A549 (cell line): ENCODE measurements around the gene KRT13. TPM values are rescaled to one million over a fixed set of nuclear protein-coding genes. Genes with fewer than 3 reads are reported as not detected.
A peak's percentile ranks its signal among the peaks of the same experiment; 100 is the strongest.

ENCODE experiments used
- ATAC-seq, 2 experiments: fragments of 200-7000 bp in 1 of 2; fragments of >200 bp in 1 of 2; cut with Nextera tagmentation in 1 of 2; cut with Tn5 transposase in 1 of 2; 3 replicates each; pipeline versions ENCODE4 v1.8.0 to v1.9.1; 2018 to 2020; ENCODE audit warnings: mild to moderate bottlenecking in 1 of 2, moderate library complexity in 1 of 2
- CTCF ChIA-PET: fragments of 300-600 bp; sonication (Branson Sonifier 250); formaldehyde crosslinking; extraction: SDS; loops from one replicate; lab custom pipeline; 2021; ENCODE audit warnings: antibody characterized with exemption, inconsistent platforms; lab: Yijun Ruan, JAX
- POLR2A ChIA-PET: fragments of 350-600 bp; formaldehyde crosslinking; extraction: SDS; loops from one replicate; lab custom pipeline; 2021; ENCODE audit warnings: antibody characterized with exemption, inconsistent platforms; lab: Yijun Ruan, JAX
- DNase-seq, 2 experiments: peaks; one replicate each; pipeline versions ENCODE4 v3.0.0 to v3.0.0-alpha.2; 2011 to 2016; ENCODE audit warnings: low read depth in 1 of 2, low spot score in 1 of 2
- FAIRE-seq: peaks from 2 replicates; lab custom pipeline; 2011; peaks lifted over from hg19 to GRCh38; lab: Jason Lieb, UNC
- H3K27ac ChIP-seq, 2 experiments: fragments of >200 bp; sonication (Bioruptor Twin); formaldehyde crosslinking; 3 replicates each; pipeline ENCODE4 v1.5.1; 2016 to 2017
- H3K4me1 ChIP-seq: fragments of >200 bp; sonication (Bioruptor Twin); formaldehyde crosslinking; 3 replicates; pipeline ENCODE4 v1.6.1; 2016
- H3K4me2 ChIP-seq: fragments of >200 bp; sonication (Bioruptor Twin); formaldehyde crosslinking; 3 replicates; pipeline ENCODE4 v1.6.1; 2016
- H3K4me3 ChIP-seq: fragments of >200 bp; sonication (Bioruptor Twin); formaldehyde crosslinking; 3 replicates; pipeline ENCODE4 v1.5.1; 2016
- H3K9me3 ChIP-seq: fragments of >200 bp; sonication (Bioruptor Twin); formaldehyde crosslinking; 3 replicates; pipeline ENCODE4 v1.6.1; 2016
- BHLHE40 ChIP-seq: IDR thresholded peaks from 2 replicates; pipeline ENCODE4 v1.6.1; 2012; ENCODE audit warnings: low read depth, low read length, inconsistent platforms
- CBX2 ChIP-seq: fragments of 200-600 bp; sonication (generic); IDR thresholded peaks from 2 replicates; pipeline ENCODE4 v1.6.1; 2016; ENCODE audit warnings: low read depth, mild to moderate bottlenecking, borderline replicate concordance
- CBX8 ChIP-seq: fragments of 200-600 bp; sonication (generic); IDR thresholded peaks from 2 replicates; pipeline ENCODE4 v1.6.1; 2016
- EHMT2 ChIP-seq: fragments of 200-600 bp; sonication (generic); IDR thresholded peaks from 2 replicates; pipeline ENCODE4 v1.6.1; 2016; ENCODE audit warnings: antibody characterized with exemption, low read depth, mild to moderate bottlenecking, moderate library complexity
- FOSL2 ChIP-seq, 2 experiments: fragments of 450-650 bp in 1 of 2; fragments of >200 bp in 1 of 2; sonication (Bioruptor Twin) in 1 of 2; formaldehyde crosslinking; IDR thresholded peaks; 2 replicates each; pipeline versions ENCODE4 v1.5.0 to v1.6.1; 2016 to 2020; ENCODE audit warnings: mild to moderate bottlenecking in 1 of 2, moderate library complexity in 1 of 2
- GATA3 ChIP-seq: IDR thresholded peaks from 2 replicates; pipeline ENCODE4 v1.6.1; 2012; ENCODE audit warnings: borderline replicate concordance
- HEYL ChIP-seq: fragments of 250-450 bp; sonication (Bioruptor Pico); IDR thresholded peaks from 2 replicates; pipeline ENCODE4 v1.8.0; 2021; ENCODE audit warnings: mild to moderate bottlenecking, moderate library complexity
- HOXA7 ChIP-seq: fragments of 250-450 bp; sonication (Bioruptor Pico); IDR thresholded peaks from 2 replicates; pipeline ENCODE4 v1.5.0; 2020; ENCODE audit warnings: mild to moderate bottlenecking, moderate library complexity
- HOXB5 ChIP-seq: fragments of 250-450 bp; sonication (Bioruptor Pico); IDR thresholded peaks from 2 replicates; pipeline ENCODE4 v1.5.0; 2020; ENCODE audit warnings: mild to moderate bottlenecking, moderate library complexity
- KDM5A ChIP-seq: fragments of 200-600 bp; sonication (generic); IDR thresholded peaks from 2 replicates; pipeline ENCODE4 v1.6.1; 2016; ENCODE audit warnings: antibody characterized with exemption, mild to moderate bottlenecking
- MAFK ChIP-seq: fragments of 450-650 bp; IDR thresholded peaks from 2 replicates; pipeline ENCODE4 v1.6.1; 2014; ENCODE audit not compliant: partially characterized antibody
- MYC ChIP-seq: IDR thresholded peaks from 2 replicates; pipeline ENCODE4 v1.6.1; 2012; ENCODE audit warnings: mild to moderate bottlenecking, inconsistent platforms, low read length, improper control_type of control experiment, borderline replicate concordance
- NPAS2 ChIP-seq: fragments of 250-450 bp; sonication (Bioruptor Pico); IDR thresholded peaks from 2 replicates; pipeline ENCODE4 v1.8.0; 2022; ENCODE audit warnings: mild to moderate bottlenecking, moderate library complexity, borderline replicate concordance
- PHF8 ChIP-seq: fragments of 200-600 bp; sonication (generic); IDR thresholded peaks from 2 replicates; pipeline ENCODE4 v1.6.1; 2016; ENCODE audit warnings: low read depth, mild to moderate bottlenecking, antibody characterized with exemption, moderate library complexity, borderline replicate concordance
- RAD21 ChIP-seq, 2 experiments: fragments of >200 bp in 1 of 2; sonication (Bioruptor Twin) in 1 of 2; formaldehyde crosslinking in 1 of 2; IDR thresholded peaks in 1 of 2; conservative IDR thresholded peaks in 1 of 2; 2 replicates in 1 of 2; 3 replicates in 1 of 2; pipeline ENCODE4 v1.6.1; 2012 to 2018; ENCODE audit warnings: inconsistent platforms in 1 of 2
- RCOR1 ChIP-seq: fragments of 150-350 bp; IDR thresholded peaks from 2 replicates; pipeline ENCODE4 v1.6.1; 2014; ENCODE audit warnings: antibody characterized with exemption, low read length, low read depth
- RFX5 ChIP-seq: fragments of 450-650 bp; IDR thresholded peaks from 2 replicates; pipeline ENCODE4 v1.7.1; 2014; ENCODE audit warnings: antibody characterized with exemption, mild to moderate bottlenecking, moderate library complexity
- RNF2 ChIP-seq: fragments of 200-600 bp; sonication (generic); IDR thresholded peaks from 2 replicates; pipeline ENCODE4 v1.6.1; 2016; ENCODE audit warnings: low read depth, mild to moderate bottlenecking, antibody characterized with exemption, moderate library complexity, borderline replicate concordance
- ZC3H11A ChIP-seq: fragments of 450-650 bp; IDR thresholded peaks from 2 replicates; pipeline ENCODE4 v1.6.1; 2014; ENCODE audit warnings: antibody characterized with exemption, mild to moderate bottlenecking
- ZFP36 ChIP-seq: fragments of 450-650 bp; IDR thresholded peaks from 2 replicates; pipeline ENCODE4 v1.6.1; 2014; ENCODE audit warnings: borderline replicate concordance; ENCODE audit not compliant: partially characterized antibody
- ZNF302 ChIP-seq: fragments of 250-450 bp; sonication (Bioruptor Pico); IDR thresholded peaks from 2 replicates; pipeline ENCODE4 v1.9.0; 2021; ENCODE audit warnings: inconsistent platforms, mild to moderate bottlenecking, moderate library complexity
- ZSCAN20 ChIP-seq: fragments of 250-450 bp; sonication (Bioruptor Pico); IDR thresholded peaks from 2 replicates; pipeline ENCODE4 v1.8.0; 2022; ENCODE audit warnings: mild to moderate bottlenecking, moderate library complexity
- WGBS: methylation state at CpG from one replicate; pipeline ENCODE4 v1.1.6; 2017; ENCODE audit errors: missing lambda C conversion rate; 5-methylcytosine and 5-hydroxymethylcytosine counted together
- polyA plus RNA-seq, 4 experiments: library from polyadenylated mRNA; depleted of rRNA in 3 of 4; stranded (reverse); fragments of >200 nt; fragmentation: RNase III in 1 of 4; extraction: RNeasy Plus Mini Kit Qiagen cat#74134 plus additional on column Dnase treatment in 1 of 4; gene quantifications; 2 replicates in 3 of 4; 3 replicates in 1 of 4; pipeline ENCODE4 v1.2.3, GENCODE V29; 2011 to 2017
- TF ChIP-seq, protein P1 (sequence below): fragments of >200 bp; sonication (Bioruptor Twin); formaldehyde crosslinking; IDR thresholded peaks from 3 replicates; pipeline ENCODE4 v1.5.1; 2016
- TF ChIP-seq, protein P2 (sequence below): fragments of 150-350 bp; IDR thresholded peaks from 2 replicates; pipeline ENCODE4 v1.6.1; 2014; ENCODE audit warnings: low read depth, mild to moderate bottlenecking, low read length
- TF ChIP-seq, protein P3 (sequence below): IDR thresholded peaks from 2 replicates; pipeline ENCODE4 v1.6.1; 2012
- TF ChIP-seq, protein P4 (sequence below): fragments of 250-450 bp; sonication (Bioruptor Pico); IDR thresholded peaks from 2 replicates; pipeline ENCODE4 v1.5.0; 2020; ENCODE audit warnings: low read depth, mild to moderate bottlenecking, moderate library complexity
- TF ChIP-seq, protein P5 (sequence below): IDR thresholded peaks from 2 replicates; pipeline ENCODE4 v1.6.1; 2012

Gene KRT13
- polyA plus RNA-seq, 2 of the 4 experiments (the other 2 are of a cell fraction), result 0.06 TPM; not detected in 1

DNA sequence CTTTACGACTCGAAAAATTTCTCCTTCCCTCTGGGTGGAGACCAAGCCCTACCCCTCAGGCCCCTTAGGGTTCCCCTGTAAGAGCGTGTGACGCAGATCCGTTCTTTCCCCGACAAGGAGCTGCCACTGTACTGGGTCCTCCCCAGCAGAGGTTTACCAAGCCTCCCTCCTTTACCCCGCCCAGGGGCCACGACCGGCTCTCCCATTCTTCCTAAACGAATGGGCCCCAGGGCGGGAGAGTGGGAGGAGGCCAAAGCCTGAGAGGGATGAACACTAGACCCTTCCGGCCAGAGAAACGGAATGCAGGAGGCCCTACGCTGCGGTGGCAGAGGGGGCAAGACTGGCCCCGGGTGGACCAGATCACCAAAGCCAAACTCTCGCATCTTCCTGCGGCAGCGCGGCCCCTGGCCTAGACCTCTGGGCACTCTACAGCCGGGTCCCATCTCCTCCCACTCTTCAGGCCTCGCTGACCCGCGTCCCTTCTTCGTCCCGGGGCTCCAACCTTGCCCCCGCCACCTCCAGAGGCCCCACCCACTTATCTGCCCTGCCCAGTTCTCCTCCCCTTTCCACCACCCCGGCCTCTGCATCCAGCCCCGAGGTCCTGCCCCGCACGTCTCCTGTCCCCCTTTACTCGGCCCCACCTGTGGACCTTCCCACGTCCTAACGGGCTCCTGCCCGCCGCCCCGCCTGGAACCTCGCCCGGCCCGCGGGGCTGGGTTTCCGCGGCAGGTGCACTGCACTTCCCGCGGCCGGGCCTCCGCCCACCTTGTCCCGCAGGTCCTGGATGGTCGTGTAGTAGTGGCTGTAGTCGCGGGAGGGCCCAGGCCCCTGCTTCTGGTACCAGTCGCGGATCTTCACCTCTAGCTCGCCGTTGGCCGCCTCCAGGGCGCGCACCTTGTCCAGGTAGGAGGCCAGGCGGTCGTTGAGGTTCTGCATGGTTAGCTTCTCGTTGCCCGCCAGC is 21.9 kb upstream of the KRT13 start:
- FAIRE-seq (no peak), ATAC-seq (peak in 1 of 2 experiments; percentile 9; a peak in 3 of 6 replicates), DNase-seq (no peak)
- TF ChIP-seq ZNF302 (CRISPR knock-in tag) (no peak), HOXA7 (CRISPR knock-in tag) (no peak), HEYL (no peak), ZSCAN20 (no peak), HOXB5 (CRISPR knock-in tag) (no peak), ZC3H11A (no peak), MAFK (no peak), RFX5 (no peak), CBX2 (no peak), PHF8 (no peak), GATA3 (no peak), RAD21 (conservative IDR thresholded peaks at IDR 0.05 in 1 of 2, IDR thresholded peaks at IDR 0.05 in 1 of 2) (no peak), RCOR1 (no peak), MYC (no peak), CBX8 (no peak)
- TF ChIP-seq, protein P1, sequence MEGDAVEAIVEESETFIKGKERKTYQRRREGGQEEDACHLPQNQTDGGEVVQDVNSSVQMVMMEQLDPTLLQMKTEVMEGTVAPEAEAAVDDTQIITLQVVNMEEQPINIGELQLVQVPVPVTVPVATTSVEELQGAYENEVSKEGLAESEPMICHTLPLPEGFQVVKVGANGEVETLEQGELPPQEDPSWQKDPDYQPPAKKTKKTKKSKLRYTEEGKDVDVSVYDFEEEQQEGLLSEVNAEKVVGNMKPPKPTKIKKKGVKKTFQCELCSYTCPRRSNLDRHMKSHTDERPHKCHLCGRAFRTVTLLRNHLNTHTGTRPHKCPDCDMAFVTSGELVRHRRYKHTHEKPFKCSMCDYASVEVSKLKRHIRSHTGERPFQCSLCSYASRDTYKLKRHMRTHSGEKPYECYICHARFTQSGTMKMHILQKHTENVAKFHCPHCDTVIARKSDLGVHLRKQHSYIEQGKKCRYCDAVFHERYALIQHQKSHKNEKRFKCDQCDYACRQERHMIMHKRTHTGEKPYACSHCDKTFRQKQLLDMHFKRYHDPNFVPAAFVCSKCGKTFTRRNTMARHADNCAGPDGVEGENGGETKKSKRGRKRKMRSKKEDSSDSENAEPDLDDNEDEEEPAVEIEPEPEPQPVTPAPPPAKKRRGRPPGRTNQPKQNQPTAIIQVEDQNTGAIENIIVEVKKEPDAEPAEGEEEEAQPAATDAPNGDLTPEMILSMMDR, result no peak
- TF ChIP-seq, protein P2, sequence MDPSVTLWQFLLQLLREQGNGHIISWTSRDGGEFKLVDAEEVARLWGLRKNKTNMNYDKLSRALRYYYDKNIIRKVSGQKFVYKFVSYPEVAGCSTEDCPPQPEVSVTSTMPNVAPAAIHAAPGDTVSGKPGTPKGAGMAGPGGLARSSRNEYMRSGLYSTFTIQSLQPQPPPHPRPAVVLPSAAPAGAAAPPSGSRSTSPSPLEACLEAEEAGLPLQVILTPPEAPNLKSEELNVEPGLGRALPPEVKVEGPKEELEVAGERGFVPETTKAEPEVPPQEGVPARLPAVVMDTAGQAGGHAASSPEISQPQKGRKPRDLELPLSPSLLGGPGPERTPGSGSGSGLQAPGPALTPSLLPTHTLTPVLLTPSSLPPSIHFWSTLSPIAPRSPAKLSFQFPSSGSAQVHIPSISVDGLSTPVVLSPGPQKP, result no peak
- TF ChIP-seq, protein P3, sequence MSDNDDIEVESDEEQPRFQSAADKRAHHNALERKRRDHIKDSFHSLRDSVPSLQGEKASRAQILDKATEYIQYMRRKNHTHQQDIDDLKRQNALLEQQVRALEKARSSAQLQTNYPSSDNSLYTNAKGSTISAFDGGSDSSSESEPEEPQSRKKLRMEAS, result no peak
- TF ChIP-seq, protein P4, sequence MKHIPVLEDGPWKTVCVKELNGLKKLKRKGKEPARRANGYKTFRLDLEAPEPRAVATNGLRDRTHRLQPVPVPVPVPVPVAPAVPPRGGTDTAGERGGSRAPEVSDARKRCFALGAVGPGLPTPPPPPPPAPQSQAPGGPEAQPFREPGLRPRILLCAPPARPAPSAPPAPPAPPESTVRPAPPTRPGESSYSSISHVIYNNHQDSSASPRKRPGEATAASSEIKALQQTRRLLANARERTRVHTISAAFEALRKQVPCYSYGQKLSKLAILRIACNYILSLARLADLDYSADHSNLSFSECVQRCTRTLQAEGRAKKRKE, result no peak
- H3K9me3 ChIP-seq, result no peaks in the 10 kb centered on the region
- H3K27ac ChIP-seq, result peak overlapping the region; percentile 39 to 83; a peak in 5 of 6 replicates
- ChIA-PET CTCF (interaction anchor here (1.1 to 6.9 kb wide), 6 partner anchors 16 to 139 kb away, joined by 3 to 101 read pairs (median 7); no protein-coding TSS in a partner anchor), POLR2A (no interaction called here)
- WGBS, result 58% methylated on average over 55 of the region's 62 CpGs
- H3K4me2 ChIP-seq, result peak overlapping the region; percentile 93
- peak overlapping the region; percentile 49 for H3K4me3 ChIP-seq
- H3K4me1 ChIP-seq, result peaks cover 34% of the 10 kb centered on the region

DNA sequence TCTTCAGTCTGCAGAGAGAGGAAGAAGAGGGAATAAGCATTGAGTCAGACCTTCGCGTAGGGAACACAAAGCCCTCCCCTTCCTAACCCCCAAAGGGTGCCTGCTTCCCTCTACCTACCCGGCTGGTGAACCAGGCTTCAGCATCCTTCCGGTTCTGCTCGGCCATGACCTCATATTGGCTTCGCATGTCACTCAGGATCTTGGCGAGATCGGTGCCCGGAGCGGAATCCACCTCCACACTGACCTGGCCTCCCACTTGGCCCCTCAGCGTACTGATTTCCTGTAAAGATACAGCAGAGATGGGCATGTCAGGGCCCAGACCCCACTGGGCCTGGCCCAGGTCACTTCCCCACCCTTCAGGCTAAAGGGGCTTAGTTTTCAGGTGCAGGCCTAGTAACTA is 18.8 kb upstream of the KRT13 start:
- DNase-seq, result no peak
- ATAC-seq, result no peak
- peaks cover 38% of the 10 kb centered on the region for H3K4me1 ChIP-seq
- ChIA-PET POLR2A (no interaction called here), CTCF (interaction anchor here (1.1 to 3.6 kb wide), 5 partner anchors 24 to 142 kb away, joined by 4 to 25 read pairs (median 7); no protein-coding TSS in a partner anchor)
- 93% methylated on average over 11 of the region's 11 CpGs for WGBS
- no peaks in the 10 kb centered on the region for H3K9me3 ChIP-seq
- no peak for FAIRE-seq
- no peak overlapping the region for H3K4me2 ChIP-seq
- H3K4me3 ChIP-seq, result no peak overlapping the region
- H3K27ac ChIP-seq, result peak overlapping the region in 1 of 2 experiments; percentile 48; a peak in 2 of 6 replicates
- TF ChIP-seq EHMT2, result no peak
- TF ChIP-seq, protein P1, result no peak
- no peak for TF ChIP-seq RNF2
- TF ChIP-seq, protein P3, result no peak
- no peak for TF ChIP-seq CBX2
- TF ChIP-seq RCOR1, result no peak
- TF ChIP-seq KDM5A, result no peak
- no peak for TF ChIP-seq FOSL2 (IDR thresholded peaks at IDR 0.05)
- TF ChIP-seq FOSL2 (CRISPR knock-in tag; IDR thresholded peaks at IDR 0.05), result no peak
- TF ChIP-seq BHLHE40, result no peak
- TF ChIP-seq ZFP36, result no peak
- TF ChIP-seq ZC3H11A, result no peak
- no peak for TF ChIP-seq NPAS2 (CRISPR knock-in tag)
- TF ChIP-seq, protein P5, sequence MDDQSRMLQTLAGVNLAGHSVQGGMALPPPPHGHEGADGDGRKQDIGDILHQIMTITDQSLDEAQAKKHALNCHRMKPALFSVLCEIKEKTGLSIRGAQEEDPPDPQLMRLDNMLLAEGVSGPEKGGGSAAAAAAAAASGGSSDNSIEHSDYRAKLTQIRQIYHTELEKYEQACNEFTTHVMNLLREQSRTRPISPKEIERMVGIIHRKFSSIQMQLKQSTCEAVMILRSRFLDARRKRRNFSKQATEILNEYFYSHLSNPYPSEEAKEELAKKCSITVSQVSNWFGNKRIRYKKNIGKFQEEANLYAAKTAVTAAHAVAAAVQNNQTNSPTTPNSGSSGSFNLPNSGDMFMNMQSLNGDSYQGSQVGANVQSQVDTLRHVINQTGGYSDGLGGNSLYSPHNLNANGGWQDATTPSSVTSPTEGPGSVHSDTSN, result no peak
